WERI-Rb-1 (cell line): ENCODE results near the gene MED27.

Experiments used
- DNase-seq: peaks from one replicate; pipeline ENCODE4 v3.0.0-alpha.2; 2020
- H3K27ac ChIP-seq: fragments of 250-450 bp; sonication (Bioruptor Pico); 2 replicates; pipeline ENCODE4 v1.5.1; 2020; ENCODE audit warnings: mild to moderate bottlenecking, moderate library complexity
- H3K27me3 ChIP-seq: fragments of 250-450 bp; sonication (Bioruptor Pico); 2 replicates; pipeline ENCODE4 v1.5.1; 2021; ENCODE audit warnings: mild to moderate bottlenecking, low read depth, moderate library complexity; ENCODE audit not compliant: insufficient read depth, severe bottlenecking
- H3K36me3 ChIP-seq: fragments of 250-450 bp; sonication (Bioruptor Pico); 2 replicates; pipeline ENCODE4 v1.5.1; 2020; ENCODE audit warnings: mild to moderate bottlenecking, moderate library complexity
- H3K4me3 ChIP-seq: 2 replicates; pipeline ENCODE4 v1.5.1; 2011; ENCODE audit warnings: low read depth, mild to moderate bottlenecking, control low read depth, low read length
- H3K9me3 ChIP-seq: fragments of 250-450 bp; sonication (Bioruptor Pico); 2 replicates; pipeline ENCODE4 v1.5.1; 2021; ENCODE audit warnings: mild to moderate bottlenecking, moderate library complexity; ENCODE audit not compliant: severe bottlenecking
- TF ChIP-seq, protein P1 (sequence below): IDR thresholded peaks from 2 replicates; pipeline ENCODE4 v1.5.1; 2011; ENCODE audit warnings: low read depth, mild to moderate bottlenecking, control low read depth, inconsistent platforms, low read length

MED27 gene

DNA sequence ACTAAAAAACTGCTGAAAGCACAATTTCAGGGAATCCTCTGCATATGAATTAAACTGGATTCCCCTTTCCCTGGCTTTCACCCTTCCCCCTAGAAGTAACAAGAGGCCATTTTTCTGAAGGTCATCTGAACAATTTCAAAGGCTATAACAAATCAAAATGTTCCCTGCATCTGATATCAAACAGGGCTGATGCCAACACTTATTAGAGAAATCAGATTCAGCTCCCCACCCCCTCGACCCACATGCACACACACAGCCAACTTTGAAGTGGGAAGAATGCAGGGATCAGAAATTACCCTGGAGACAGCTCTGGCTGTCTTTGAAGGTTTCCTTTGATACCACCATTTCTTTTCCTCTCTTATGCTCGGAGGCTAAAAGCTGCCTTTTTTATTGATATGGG is 190.7 kb downstream of the MED27 start:
- H3K4me3 ChIP-seq: no peak overlapping the region
- no peak for DNase-seq
- TF ChIP-seq, protein P1, sequence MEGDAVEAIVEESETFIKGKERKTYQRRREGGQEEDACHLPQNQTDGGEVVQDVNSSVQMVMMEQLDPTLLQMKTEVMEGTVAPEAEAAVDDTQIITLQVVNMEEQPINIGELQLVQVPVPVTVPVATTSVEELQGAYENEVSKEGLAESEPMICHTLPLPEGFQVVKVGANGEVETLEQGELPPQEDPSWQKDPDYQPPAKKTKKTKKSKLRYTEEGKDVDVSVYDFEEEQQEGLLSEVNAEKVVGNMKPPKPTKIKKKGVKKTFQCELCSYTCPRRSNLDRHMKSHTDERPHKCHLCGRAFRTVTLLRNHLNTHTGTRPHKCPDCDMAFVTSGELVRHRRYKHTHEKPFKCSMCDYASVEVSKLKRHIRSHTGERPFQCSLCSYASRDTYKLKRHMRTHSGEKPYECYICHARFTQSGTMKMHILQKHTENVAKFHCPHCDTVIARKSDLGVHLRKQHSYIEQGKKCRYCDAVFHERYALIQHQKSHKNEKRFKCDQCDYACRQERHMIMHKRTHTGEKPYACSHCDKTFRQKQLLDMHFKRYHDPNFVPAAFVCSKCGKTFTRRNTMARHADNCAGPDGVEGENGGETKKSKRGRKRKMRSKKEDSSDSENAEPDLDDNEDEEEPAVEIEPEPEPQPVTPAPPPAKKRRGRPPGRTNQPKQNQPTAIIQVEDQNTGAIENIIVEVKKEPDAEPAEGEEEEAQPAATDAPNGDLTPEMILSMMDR: no peak
- H3K9me3 ChIP-seq: no peaks in the 10 kb centered on the region
- H3K27me3 ChIP-seq: no peaks in the 10 kb centered on the region
- peaks cover 23% of the 10 kb centered on the region for H3K36me3 ChIP-seq
- H3K27ac ChIP-seq: no peak overlapping the region

DNA sequence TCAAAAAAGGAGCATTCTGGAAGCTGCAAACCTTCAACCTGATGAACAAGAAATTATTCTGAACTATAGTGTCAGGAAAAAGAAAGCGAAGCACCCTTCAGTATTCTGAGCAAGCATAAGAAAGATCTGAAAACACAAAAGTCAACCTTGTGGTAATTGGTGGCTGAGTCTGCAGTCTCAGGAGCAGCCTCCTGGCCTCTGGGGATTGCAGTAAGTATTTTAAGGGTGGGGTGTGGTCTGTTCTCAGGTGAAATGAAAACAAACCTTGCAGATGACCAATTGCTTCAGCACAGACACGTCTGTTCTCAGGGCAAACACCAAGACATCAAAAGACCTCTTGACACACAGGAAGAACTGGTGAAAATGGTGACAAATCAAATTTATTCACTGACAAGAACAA is 192.0 kb downstream of the MED27 start:
- no peak overlapping the region for H3K4me3 ChIP-seq
- H3K9me3 ChIP-seq: no peaks in the 10 kb centered on the region
- peaks cover 10% of the 10 kb centered on the region for H3K36me3 ChIP-seq
- no peak for DNase-seq
- H3K27me3 ChIP-seq: no peaks in the 10 kb centered on the region
- TF ChIP-seq, protein P1: no peak
- no peak overlapping the region for H3K27ac ChIP-seq

DNA sequence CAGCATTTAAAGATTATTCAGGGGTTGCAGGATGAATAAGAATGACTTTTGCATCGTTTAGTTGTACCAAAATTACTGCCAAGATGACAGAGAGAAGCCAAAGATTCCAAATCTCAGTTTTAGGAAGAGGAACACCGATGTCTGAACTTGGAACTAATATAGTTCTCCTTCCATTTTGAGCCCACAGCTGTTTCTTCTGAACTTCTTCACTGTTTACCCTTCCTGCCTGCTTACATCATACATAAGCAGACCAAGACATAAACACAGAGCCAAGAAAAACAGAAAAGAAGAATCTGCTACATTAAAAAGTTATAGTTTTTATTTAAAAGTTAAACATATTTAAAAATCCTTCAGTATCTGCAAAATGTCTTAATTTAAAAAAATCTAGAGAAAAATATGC is 192.8 kb downstream of the MED27 start:
- DNase-seq: no peak
- Histone ChIP-seq H3K27me3 (no peaks in the 10 kb centered on the region), H3K9me3 (no peaks in the 10 kb centered on the region), H3K4me3 (no peak overlapping the region), H3K27ac (no peak overlapping the region), H3K36me3 (peaks cover 9% of the 10 kb centered on the region)
- TF ChIP-seq, protein P1: no peak

DNA sequence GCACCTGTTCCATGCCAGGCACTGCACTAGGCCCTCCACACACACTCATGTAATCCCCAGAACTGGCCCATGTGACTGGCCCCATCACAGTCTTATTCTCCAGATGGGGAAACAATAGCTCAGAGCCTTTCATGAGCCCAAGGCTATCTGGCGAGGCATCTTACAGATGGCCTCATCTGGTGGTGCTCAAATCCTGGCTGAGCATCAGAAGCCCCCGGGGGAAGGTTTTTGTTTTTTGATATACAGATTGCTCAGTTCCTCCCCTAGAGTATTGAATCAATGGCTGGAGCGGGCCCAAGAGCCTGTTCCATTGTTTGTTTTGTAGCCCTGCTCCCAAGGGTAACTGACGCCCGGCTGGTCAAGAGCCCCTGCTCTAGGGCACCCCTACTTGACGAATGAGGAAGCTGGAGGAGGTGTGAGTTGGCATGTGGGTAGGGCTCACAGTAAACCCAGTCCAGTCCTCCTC is 194.5 kb downstream of the MED27 start:
- Histone ChIP-seq H3K36me3 (peaks cover 6% of the 10 kb centered on the region), H3K9me3 (no peaks in the 10 kb centered on the region), H3K4me3 (no peak overlapping the region), H3K27ac (no peak overlapping the region), H3K27me3 (no peaks in the 10 kb centered on the region)
- no peak for DNase-seq
- TF ChIP-seq, protein P1: no peak

DNA sequence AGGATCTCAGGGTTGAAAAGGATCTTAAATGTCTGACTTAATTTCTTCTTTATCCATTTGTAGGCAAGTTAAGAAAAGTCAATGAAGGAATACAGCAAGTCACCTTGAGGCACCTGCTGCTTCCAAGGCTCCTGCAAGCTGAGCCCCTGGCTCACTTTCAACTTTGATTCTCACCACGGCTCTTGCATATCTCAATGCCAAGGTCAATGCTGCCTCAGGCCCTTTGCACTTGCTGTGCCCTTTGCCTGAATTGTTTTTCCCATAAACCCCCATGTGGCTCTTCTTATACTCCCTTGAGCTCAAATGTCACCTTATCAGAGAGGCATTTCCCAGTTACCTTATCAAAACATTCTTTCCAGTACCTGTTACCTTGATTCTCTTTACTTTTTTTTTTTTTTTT is 195.4 kb downstream of the MED27 start:
- Histone ChIP-seq H3K4me3 (no peak overlapping the region), H3K9me3 (no peaks in the 10 kb centered on the region), H3K27me3 (no peaks in the 10 kb centered on the region), H3K27ac (no peak overlapping the region), H3K36me3 (peaks cover 6% of the 10 kb centered on the region; the same call in 1 of the 2 replicates)
- TF ChIP-seq, protein P1: no peak
- DNase-seq: no peak
